GM23248 (cell line): ENCODE results near the gene KRTAP20-2.

Experiments
- EZH2 ChIP-seq: fragments of 200-600 bp; sonication (generic); IDR thresholded peaks from 2 replicates; pipeline ENCODE4 v1.6.1; 2018; ENCODE audit warnings: antibody characterized with exemption, mild to moderate bottlenecking; ENCODE audit not compliant: insufficient read depth, poor library complexity, severe bottlenecking
- EZH2phosphoT487 ChIP-seq: fragments of 200-600 bp; sonication (generic); IDR thresholded peaks from 2 replicates; pipeline ENCODE4 v1.6.1; 2018; ENCODE audit warnings: antibody characterized with exemption, moderate library complexity, mild to moderate bottlenecking, low read depth; ENCODE audit not compliant: insufficient read depth

DNA sequence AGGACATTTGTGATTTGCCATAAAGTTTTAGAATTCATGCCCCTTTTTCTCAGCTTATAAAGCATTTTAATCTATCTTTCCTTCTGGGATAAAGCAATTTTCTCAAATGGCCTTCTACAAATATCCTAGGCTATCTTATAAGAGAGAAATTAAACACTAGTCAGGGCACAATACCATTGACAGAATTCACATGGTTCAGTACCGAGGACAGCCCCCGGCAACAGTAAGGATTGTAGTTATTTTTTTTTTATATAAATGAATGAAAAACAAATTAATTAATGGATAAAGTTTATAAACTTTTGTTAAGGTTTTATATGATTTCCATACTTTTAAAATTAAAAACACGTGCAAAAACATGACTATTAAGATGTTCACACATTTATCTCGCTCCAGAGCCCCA lies 6.9 kb upstream of the KRTAP20-2 start:
- TF ChIP-seq EZH2 (no peak), EZH2phosphoT487 (no peak)
